Endothelial cell of umbilical vein (primary cell): ENCODE measurements around the gene HNRNPM. TPM values are rescaled to one million over a fixed set of nuclear protein-coding genes. Genes with fewer than 3 reads are reported as not detected.

Experiments used
- BruUV-seq: library from RNA; stranded (reverse); fragments of 400-500 nt; replicated peaks from 2 replicates; lab custom pipeline; 2021; lab: Mats Ljungman, UMichigan
- CTCF ChIA-PET: fragments of 300-600, 350-600 bp; sonication (Branson Sonifier 250); formaldehyde crosslinking; loops from one replicate; lab custom pipeline; 2021; ENCODE audit warnings: antibody characterized with exemption, inconsistent platforms; lab: Charles Lee
- POLR2A ChIA-PET: fragments of 300-600, 350-600 bp; sonication (Branson Sonifier 250); formaldehyde crosslinking; loops from one replicate; lab custom pipeline; 2021; ENCODE audit warnings: antibody characterized with exemption, inconsistent platforms; lab: Charles Lee
- DNase-seq: peaks from one replicate; pipeline ENCODE4 v3.0.0-alpha.2; 2011; ENCODE audit warnings: low read depth, low spot score
- FAIRE-seq: peaks from 2 replicates; lab custom pipeline; 2011; peaks lifted over from hg19 to GRCh38; lab: Jason Lieb, UNC
- H2AFZ ChIP-seq: 2 replicates; pipeline ENCODE4 v1.6.0; 2012; ENCODE audit warnings: low read depth, low read length, control low read depth, inconsistent platforms
- H3K27ac ChIP-seq: 2 replicates; pipeline ENCODE4 v1.5.1; 2011; ENCODE audit warnings: low read depth, mild to moderate bottlenecking, control low read depth, low read length, moderate library complexity; ENCODE audit not compliant: insufficient read depth
- H3K27me3 ChIP-seq, 2 experiments: 2 replicates each; pipeline versions ENCODE4 v1.6.0 to v1.6.1; 2011; ENCODE audit warnings: low read length in 2 of 2, mixed read lengths in 1 of 2; ENCODE audit not compliant: control insufficient read depth in 2 of 2, insufficient read depth in 2 of 2
- H3K36me3 ChIP-seq, 2 experiments: 2 replicates in 1 of 2; 3 replicates in 1 of 2; pipeline ENCODE4 v1.5.1; 2011; ENCODE audit warnings: low read length in 2 of 2, mild to moderate bottlenecking in 1 of 2, moderate library complexity in 1 of 2; ENCODE audit not compliant: control insufficient read depth in 2 of 2, insufficient read depth in 2 of 2; ENCODE audit errors: extremely low read depth in 1 of 2
- H3K4me1 ChIP-seq: 3 replicates; pipeline ENCODE4 v1.5.1; 2011; ENCODE audit warnings: mild to moderate bottlenecking, low read length; ENCODE audit not compliant: control insufficient read depth, insufficient read depth; ENCODE audit errors: extremely low read depth
- H3K4me2 ChIP-seq: 2 replicates; pipeline ENCODE4 v1.6.1; 2011; ENCODE audit warnings: low read length, control low read depth, mixed read lengths; ENCODE audit not compliant: insufficient read depth
- H3K4me3 ChIP-seq, 3 experiments: fragments of 200-600 bp in 1 of 3; sonication (generic), shearing (Covaris generic) in 1 of 3; replicated peaks in 1 of 3; 2 replicates each; pipeline ENCODE4 v1.5.1; 2011 to 2016; ENCODE audit warnings: control low read depth in 3 of 3, low read length in 3 of 3, mild to moderate bottlenecking in 2 of 3, inconsistent platforms in 1 of 3, low read depth in 1 of 3, moderate library complexity in 1 of 3; ENCODE audit not compliant: insufficient read depth in 1 of 3
- H3K79me2 ChIP-seq: 2 replicates; pipeline ENCODE4 v1.6.0; 2012; ENCODE audit warnings: low read length, inconsistent platforms; ENCODE audit not compliant: control insufficient read depth, insufficient read depth
- H3K9ac ChIP-seq: replicated peaks from 2 replicates; pipeline ENCODE3; 2011; ENCODE audit warnings: low read length, control low read depth; ENCODE audit not compliant: insufficient read depth; ENCODE audit errors: extremely low read depth
- H3K9me1 ChIP-seq: replicated peaks from 3 replicates; pipeline ENCODE4 v1.6.0; 2011; ENCODE audit warnings: mild to moderate bottlenecking, low read length; ENCODE audit not compliant: control insufficient read depth, insufficient read depth; ENCODE audit errors: extremely low read depth
- H3K9me3 ChIP-seq: replicated peaks from 2 replicates; pipeline ENCODE4 v1.5.1; 2012; ENCODE audit warnings: low read length, inconsistent platforms; ENCODE audit not compliant: control insufficient read depth, insufficient read depth
- H4K20me1 ChIP-seq: replicated peaks from 2 replicates; pipeline ENCODE3; 2011; ENCODE audit warnings: mild to moderate bottlenecking, low read length; ENCODE audit not compliant: control insufficient read depth, insufficient read depth; ENCODE audit errors: extremely low read depth
- EZH2 ChIP-seq: IDR thresholded peaks from 2 replicates; pipeline ENCODE4 v1.6.1; 2012; ENCODE audit warnings: borderline replicate concordance, low read depth, mild to moderate bottlenecking, moderate library complexity, low read length, inconsistent platforms; ENCODE audit not compliant: severe bottlenecking
- FOS ChIP-seq: IDR thresholded peaks from 2 replicates; pipeline ENCODE4 v1.6.1; 2011; ENCODE audit warnings: mild to moderate bottlenecking, low read length, moderate library complexity, borderline replicate concordance; ENCODE audit not compliant: insufficient read depth
- GATA2 ChIP-seq: IDR thresholded peaks from 2 replicates; pipeline ENCODE4 v1.7.0; 2011; ENCODE audit warnings: low read depth, mild to moderate bottlenecking, moderate library complexity, mixed read lengths, low read length; ENCODE audit not compliant: insufficient read length, insufficient read depth
- JUN ChIP-seq: IDR thresholded peaks from 2 replicates; pipeline ENCODE4 v1.6.1; 2011; ENCODE audit warnings: borderline replicate concordance, low read depth; ENCODE audit not compliant: insufficient read length, insufficient read depth
- MYC ChIP-seq: IDR thresholded peaks from one replicate; pipeline ENCODE4 v1.6.1; 2011; ENCODE audit warnings: mild to moderate bottlenecking, low read depth, low read length
- POLR2AphosphoS5 ChIP-seq: IDR thresholded peaks from 2 replicates; pipeline ENCODE4 v1.6.1; 2012; ENCODE audit warnings: low read depth, mild to moderate bottlenecking, control low read depth, low read length, moderate library complexity; ENCODE audit not compliant: insufficient read depth
- dilution Hi-C: fragments of 300-500 bp; cut with MboI; formaldehyde crosslinking; loops from one replicate; pipeline ENCODE4 v1.15.0; 2019; ENCODE audit warnings: low sequenced_read_pairs; ENCODE audit not compliant: extremely low pct_ligation_motif_present
- intact Hi-C: fragments of 100-400 bp; cut with micrococcal nuclease; formaldehyde crosslinking; loops from one replicate; pipeline ENCODE4 v1.10.0; 2022
- polyA plus RNA-seq, 4 experiments: library from polyadenylated mRNA; depleted of rRNA in 3 of 4; stranded (reverse) in 3 of 4; unstranded in 1 of 4; fragments of >200 nt; gene quantifications; 2 replicates each; pipeline versions ENCODE4 v1.2.1 to v1.2.3, GENCODE V29; 2011 to 2012; ENCODE audit warnings: missing spikeins in 1 of 4
- total RNA-seq: library from RNA; stranded (reverse); gene quantifications from 2 replicates; pipeline ENCODE4 v1.2.3, GENCODE V29; 2021
- TF ChIP-seq, protein P1 (sequence below), 2 donors: IDR thresholded peaks; 1 replicate in 1 of 2; 2 replicates in 1 of 2; pipeline ENCODE4 v1.5.1; 2011; ENCODE audit warnings: low read length in 2 of 2, mild to moderate bottlenecking in 2 of 2, moderate library complexity in 2 of 2, control low read depth in 1 of 2, inconsistent platforms in 1 of 2, low read depth in 1 of 2; ENCODE audit not compliant: insufficient read depth in 1 of 2; ENCODE audit errors: extremely low read depth in 1 of 2
- TF ChIP-seq, protein P2 (sequence below): IDR thresholded peaks from 2 replicates; pipeline ENCODE4 v1.6.1; 2011; ENCODE audit not compliant: insufficient read depth, insufficient read length

The HNRNPM gene
- total and polyA plus RNA-seq, 2 donors (not counting 3 experiments of a cell fraction or from before 2014, with no cell fraction given): 244 to 301 TPM

- intact Hi-C loops: loop anchor here (1.0 to 5.0 kb wide), 4 partner anchors 49 to 159 kb away; partner anchors contain the start of gene MARCHF2
These were observed 61.1 kb downstream of the HNRNPM start for GRCh38 chr19:8505680-8506401.

More at GRCh38 chr19:8505680-8506401, 61.1 kb downstream of the HNRNPM start:
- no peaks in the 10 kb centered on the region for H3K27me3 ChIP-seq
- TF ChIP-seq MYC (no peak), EZH2 (no peak), FOS (no peak), POLR2AphosphoS5 (peak; percentile 25), JUN (no peak), GATA2 (no peak)
- TF ChIP-seq, protein P1, sequence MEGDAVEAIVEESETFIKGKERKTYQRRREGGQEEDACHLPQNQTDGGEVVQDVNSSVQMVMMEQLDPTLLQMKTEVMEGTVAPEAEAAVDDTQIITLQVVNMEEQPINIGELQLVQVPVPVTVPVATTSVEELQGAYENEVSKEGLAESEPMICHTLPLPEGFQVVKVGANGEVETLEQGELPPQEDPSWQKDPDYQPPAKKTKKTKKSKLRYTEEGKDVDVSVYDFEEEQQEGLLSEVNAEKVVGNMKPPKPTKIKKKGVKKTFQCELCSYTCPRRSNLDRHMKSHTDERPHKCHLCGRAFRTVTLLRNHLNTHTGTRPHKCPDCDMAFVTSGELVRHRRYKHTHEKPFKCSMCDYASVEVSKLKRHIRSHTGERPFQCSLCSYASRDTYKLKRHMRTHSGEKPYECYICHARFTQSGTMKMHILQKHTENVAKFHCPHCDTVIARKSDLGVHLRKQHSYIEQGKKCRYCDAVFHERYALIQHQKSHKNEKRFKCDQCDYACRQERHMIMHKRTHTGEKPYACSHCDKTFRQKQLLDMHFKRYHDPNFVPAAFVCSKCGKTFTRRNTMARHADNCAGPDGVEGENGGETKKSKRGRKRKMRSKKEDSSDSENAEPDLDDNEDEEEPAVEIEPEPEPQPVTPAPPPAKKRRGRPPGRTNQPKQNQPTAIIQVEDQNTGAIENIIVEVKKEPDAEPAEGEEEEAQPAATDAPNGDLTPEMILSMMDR (IDR thresholded peaks at IDR 0.05; ENCODE audit: extremely low read depth in 1 of 2, insufficient read depth in 1 of 2, low read depth in 1 of 2, low read length in 2 of 2): peak; percentile 86 to 92
- TF ChIP-seq, protein P2, sequence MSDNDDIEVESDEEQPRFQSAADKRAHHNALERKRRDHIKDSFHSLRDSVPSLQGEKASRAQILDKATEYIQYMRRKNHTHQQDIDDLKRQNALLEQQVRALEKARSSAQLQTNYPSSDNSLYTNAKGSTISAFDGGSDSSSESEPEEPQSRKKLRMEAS: peak; percentile 46
- H3K4me2 ChIP-seq: peak overlapping the region; percentile 89
- FAIRE-seq: peak; percentile 83
- H3K9me1 ChIP-seq: no peaks in the 10 kb centered on the region
- dilution Hi-C loops: no loop called here
- H3K36me3 ChIP-seq: no peaks in the 10 kb centered on the region
- H2AFZ ChIP-seq: peak overlapping the region; percentile 95
- no TSS peak for BruUV-seq
- no peak overlapping the region for H3K27ac ChIP-seq
- peaks cover 8% of the 10 kb centered on the region for H3K4me1 ChIP-seq
- no peaks in the 10 kb centered on the region for H3K79me2 ChIP-seq
- no peaks in the 10 kb centered on the region for H4K20me1 ChIP-seq
- H3K9me3 ChIP-seq: no peaks in the 10 kb centered on the region
- ChIA-PET CTCF (interaction anchor here (0.6 to 3.4 kb wide), 23 partner anchors 8 to 187 kb away, joined by 3 to 40 read pairs (median 4); partner anchors contain the start of genes MARCHF2, RAB11B and ZNF414), POLR2A (interaction anchor here (0.6 to 0.7 kb wide), 2 partner anchors 60 to 99 kb away, joined by 3 read pairs; no protein-coding TSS in a partner anchor)
- H3K4me3 ChIP-seq: peak overlapping the region; percentile 41 to 61 (median 55)
- DNase-seq: peak; percentile 68
- H3K9ac ChIP-seq: peak overlapping the region; percentile 59
